Endothelial cell of umbilical vein (primary cell): ENCODE data around the gene NCEH1. TPM values are rescaled to one million over a fixed set of nuclear protein-coding genes. Genes with fewer than 3 reads are reported as not detected.
A peak's percentile ranks its signal among the peaks of the same experiment; 100 is the strongest.
"Not testable (repeated sequence)": the region's sequence is repeated elsewhere in the genome, so short reads cannot be mapped to it uniquely, and the experiment has no call there.

ENCODE experiments used
- BruUV-seq: library from RNA; stranded (reverse); fragments of 400-500 nt; replicated peaks from 2 replicates; lab custom pipeline; 2021; lab: Mats Ljungman, UMichigan
- CTCF ChIA-PET: fragments of 300-600, 350-600 bp; sonication (Branson Sonifier 250); formaldehyde crosslinking; loops from one replicate; lab custom pipeline; 2021; ENCODE audit warnings: antibody characterized with exemption, inconsistent platforms; lab: Charles Lee
- POLR2A ChIA-PET: fragments of 300-600, 350-600 bp; sonication (Branson Sonifier 250); formaldehyde crosslinking; loops from one replicate; lab custom pipeline; 2021; ENCODE audit warnings: antibody characterized with exemption, inconsistent platforms; lab: Charles Lee
- DNase-seq: peaks from one replicate; pipeline ENCODE4 v3.0.0-alpha.2; 2011; ENCODE audit warnings: low read depth, low spot score
- FAIRE-seq: peaks from 2 replicates; lab custom pipeline; 2011; peaks lifted over from hg19 to GRCh38; lab: Jason Lieb, UNC
- H2AFZ ChIP-seq: 2 replicates; pipeline ENCODE4 v1.6.0; 2012; ENCODE audit warnings: low read depth, low read length, control low read depth, inconsistent platforms
- H3K27ac ChIP-seq: 2 replicates; pipeline ENCODE4 v1.5.1; 2011; ENCODE audit warnings: low read depth, mild to moderate bottlenecking, control low read depth, low read length, moderate library complexity; ENCODE audit not compliant: insufficient read depth
- H3K27me3 ChIP-seq, 2 experiments: 2 replicates each; pipeline versions ENCODE4 v1.6.0 to v1.6.1; 2011; ENCODE audit warnings: low read length in 2 of 2, mixed read lengths in 1 of 2; ENCODE audit not compliant: control insufficient read depth in 2 of 2, insufficient read depth in 2 of 2
- H3K36me3 ChIP-seq, 2 experiments: 2 replicates in 1 of 2; 3 replicates in 1 of 2; pipeline ENCODE4 v1.5.1; 2011; ENCODE audit warnings: low read length in 2 of 2, mild to moderate bottlenecking in 1 of 2, moderate library complexity in 1 of 2; ENCODE audit not compliant: control insufficient read depth in 2 of 2, insufficient read depth in 2 of 2; ENCODE audit errors: extremely low read depth in 1 of 2
- H3K4me1 ChIP-seq: 3 replicates; pipeline ENCODE4 v1.5.1; 2011; ENCODE audit warnings: mild to moderate bottlenecking, low read length; ENCODE audit not compliant: control insufficient read depth, insufficient read depth; ENCODE audit errors: extremely low read depth
- H3K4me2 ChIP-seq: 2 replicates; pipeline ENCODE4 v1.6.1; 2011; ENCODE audit warnings: low read length, control low read depth, mixed read lengths; ENCODE audit not compliant: insufficient read depth
- H3K4me3 ChIP-seq, 3 experiments: fragments of 200-600 bp in 1 of 3; sonication (generic), shearing (Covaris generic) in 1 of 3; replicated peaks in 1 of 3; 2 replicates each; pipeline ENCODE4 v1.5.1; 2011 to 2016; ENCODE audit warnings: control low read depth in 3 of 3, low read length in 3 of 3, mild to moderate bottlenecking in 2 of 3, inconsistent platforms in 1 of 3, low read depth in 1 of 3, moderate library complexity in 1 of 3; ENCODE audit not compliant: insufficient read depth in 1 of 3
- H3K79me2 ChIP-seq: 2 replicates; pipeline ENCODE4 v1.6.0; 2012; ENCODE audit warnings: low read length, inconsistent platforms; ENCODE audit not compliant: control insufficient read depth, insufficient read depth
- H3K9ac ChIP-seq: replicated peaks from 2 replicates; pipeline ENCODE3; 2011; ENCODE audit warnings: low read length, control low read depth; ENCODE audit not compliant: insufficient read depth; ENCODE audit errors: extremely low read depth
- H3K9me1 ChIP-seq: replicated peaks from 3 replicates; pipeline ENCODE4 v1.6.0; 2011; ENCODE audit warnings: mild to moderate bottlenecking, low read length; ENCODE audit not compliant: control insufficient read depth, insufficient read depth; ENCODE audit errors: extremely low read depth
- H3K9me3 ChIP-seq: replicated peaks from 2 replicates; pipeline ENCODE4 v1.5.1; 2012; ENCODE audit warnings: low read length, inconsistent platforms; ENCODE audit not compliant: control insufficient read depth, insufficient read depth
- H4K20me1 ChIP-seq: replicated peaks from 2 replicates; pipeline ENCODE3; 2011; ENCODE audit warnings: mild to moderate bottlenecking, low read length; ENCODE audit not compliant: control insufficient read depth, insufficient read depth; ENCODE audit errors: extremely low read depth
- EZH2 ChIP-seq: IDR thresholded peaks from 2 replicates; pipeline ENCODE4 v1.6.1; 2012; ENCODE audit warnings: borderline replicate concordance, low read depth, mild to moderate bottlenecking, moderate library complexity, low read length, inconsistent platforms; ENCODE audit not compliant: severe bottlenecking
- FOS ChIP-seq: IDR thresholded peaks from 2 replicates; pipeline ENCODE4 v1.6.1; 2011; ENCODE audit warnings: mild to moderate bottlenecking, low read length, moderate library complexity, borderline replicate concordance; ENCODE audit not compliant: insufficient read depth
- JUN ChIP-seq: IDR thresholded peaks from 2 replicates; pipeline ENCODE4 v1.6.1; 2011; ENCODE audit warnings: borderline replicate concordance, low read depth; ENCODE audit not compliant: insufficient read length, insufficient read depth
- MAX ChIP-seq: IDR thresholded peaks from 2 replicates; pipeline ENCODE4 v1.6.1; 2011; ENCODE audit not compliant: insufficient read depth, insufficient read length
- MYC ChIP-seq: IDR thresholded peaks from one replicate; pipeline ENCODE4 v1.6.1; 2011; ENCODE audit warnings: mild to moderate bottlenecking, low read depth, low read length
- dilution Hi-C: fragments of 300-500 bp; cut with MboI; formaldehyde crosslinking; loops from one replicate; pipeline ENCODE4 v1.15.0; 2019; ENCODE audit warnings: low sequenced_read_pairs; ENCODE audit not compliant: extremely low pct_ligation_motif_present
- intact Hi-C: fragments of 100-400 bp; cut with micrococcal nuclease; formaldehyde crosslinking; loops from one replicate; pipeline ENCODE4 v1.10.0; 2022
- polyA plus RNA-seq, 4 experiments: library from polyadenylated mRNA; depleted of rRNA in 3 of 4; stranded (reverse) in 3 of 4; unstranded in 1 of 4; fragments of >200 nt; gene quantifications; 2 replicates each; pipeline versions ENCODE4 v1.2.1 to v1.2.3, GENCODE V29; 2011 to 2012; ENCODE audit warnings: missing spikeins in 1 of 4
- total RNA-seq: library from RNA; stranded (reverse); gene quantifications from 2 replicates; pipeline ENCODE4 v1.2.3, GENCODE V29; 2021

Gene NCEH1
- total and polyA plus RNA-seq, 2 donors (not counting 3 experiments of a cell fraction or from before 2014, with no cell fraction given): 10.0 to 20.3 TPM

GRCh38 chr3:172594900-172595663, 115.8 kb downstream of the NCEH1 start:
- peak overlapping the region; percentile 60 for H3K4me2 ChIP-seq
- dilution Hi-C loops: not testable (repeated sequence)

DNA sequence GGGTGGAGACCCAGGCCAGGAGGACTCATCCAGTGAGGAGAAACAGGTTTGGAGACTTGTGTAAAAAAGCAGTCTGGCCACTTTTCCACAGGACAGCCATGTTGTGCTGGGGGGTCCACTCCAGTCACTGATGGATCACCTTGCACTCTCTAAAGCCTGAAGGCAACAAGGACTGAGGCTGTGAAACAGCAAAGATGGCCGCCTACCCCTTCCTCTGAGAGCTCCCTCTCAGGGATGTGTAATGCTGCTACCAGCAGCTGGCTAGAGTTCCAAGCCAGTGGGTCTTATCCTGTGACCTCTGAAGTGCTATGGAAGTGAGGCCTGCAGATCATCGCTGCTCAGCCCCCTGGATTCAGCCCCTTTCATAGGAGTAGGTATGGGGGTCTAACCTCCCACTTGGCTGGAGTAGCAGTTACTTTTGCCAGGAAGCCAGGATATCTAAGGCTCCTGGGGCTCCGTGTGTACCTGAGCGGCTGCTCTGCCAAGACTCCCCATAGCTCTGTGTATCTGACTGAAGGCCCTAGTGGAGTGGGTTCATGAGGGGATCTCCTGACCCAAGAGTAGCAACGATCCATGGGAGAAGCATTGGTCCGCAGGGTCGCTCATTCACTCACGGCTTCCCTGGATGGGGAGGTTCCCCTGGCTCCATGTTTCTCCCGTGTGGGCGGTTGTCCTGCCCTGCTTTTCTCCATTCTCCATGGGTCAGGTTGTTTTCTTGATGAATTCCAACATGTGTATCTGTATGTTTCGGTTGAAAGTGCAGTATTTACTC, 117.8 kb downstream of the NCEH1 start:
- dilution Hi-C loops (no loop called here), intact Hi-C loops (no loop called here)
- no peak overlapping the region for H3K9ac ChIP-seq
- no peaks in the 10 kb centered on the region for H3K36me3 ChIP-seq
- TF ChIP-seq JUN: no peak
- TF ChIP-seq FOS: no peak
- TF ChIP-seq MYC: no peak
- no peak for TF ChIP-seq MAX
- TF ChIP-seq EZH2: no peak
- H3K4me1 ChIP-seq: peaks cover 16% of the 10 kb centered on the region
- H3K9me1 ChIP-seq: no peaks in the 10 kb centered on the region
- no TSS peak for BruUV-seq
- FAIRE-seq (no peak), DNase-seq (no peak)
- POLR2A ChIA-PET: no interaction called here
- no peaks in the 10 kb centered on the region for H3K27me3 ChIP-seq
- no peak overlapping the region for H3K4me2 ChIP-seq
- H3K27ac ChIP-seq: no peak overlapping the region
- CTCF ChIA-PET: interaction anchor here (0.6 to 5.0 kb wide), 2 partner anchors 14 to 34 kb away, joined by 3 to 56 read pairs; no protein-coding TSS in a partner anchor
- H4K20me1 ChIP-seq: no peaks in the 10 kb centered on the region
- no peak overlapping the region for H3K4me3 ChIP-seq
- no peaks in the 10 kb centered on the region for H3K9me3 ChIP-seq
- H2AFZ ChIP-seq: no peak overlapping the region
- no peaks in the 10 kb centered on the region for H3K79me2 ChIP-seq

More at GRCh38 chr3:172594900-172595663, 115.8 kb downstream of the NCEH1 start:
- FAIRE-seq (peak; percentile 82), DNase-seq (peak; percentile 74)
- peaks cover 16% of the 10 kb centered on the region for H3K4me1 ChIP-seq
- H3K4me3 ChIP-seq, H3K9me3 ChIP-seq, BruUV-seq, H3K79me2 ChIP-seq, H2AFZ ChIP-seq, H3K27me3 ChIP-seq, H3K9me1 ChIP-seq, H3K27ac ChIP-seq, H4K20me1 ChIP-seq, intact Hi-C loops, H3K36me3 ChIP-seq, H3K9ac ChIP-seq: not testable (repeated sequence)
- ChIA-PET POLR2A (interaction anchor here (0.5 to 0.8 kb wide), 4 partner anchors 46 to 119 kb away, joined by 3 to 5 read pairs (median 4); no protein-coding TSS in a partner anchor), CTCF (interaction anchor here (0.7 to 5.0 kb wide), 46 partner anchors 9 to 446 kb away, joined by 3 to 56 read pairs (median 6); partner anchors contain the start of genes ECT2, NCEH1 and TNFSF10)
